IMR-90 (cell line): ENCODE measurements around the gene SP9. TPM values are rescaled to one million over a fixed set of nuclear protein-coding genes. Genes with fewer than 3 reads are reported as not detected.

Experiments
- ATAC-seq: fragments of 200-7000 bp; cut with Tn5 transposase; 2 replicates; pipeline ENCODE4 v1.9.1; 2020; ENCODE audit warnings: low read depth, mild to moderate bottlenecking, moderate library complexity
- BruUV-seq: library from RNA; stranded (reverse); fragments of 400-500 nt; replicated peaks from 2 replicates; lab custom pipeline; 2021; lab: Mats Ljungman, UMichigan
- CTCF ChIA-PET: fragments of 300-600 bp; formaldehyde crosslinking; extraction: SDS; loops from one replicate; lab custom pipeline; 2021; ENCODE audit warnings: antibody characterized with exemption; lab: Yijun Ruan, JAX
- POLR2A ChIA-PET: fragments of 300-600 bp; sonication (Branson Sonifier 250); formaldehyde crosslinking; loops from one replicate; lab custom pipeline; 2022; ENCODE audit warnings: antibody characterized with exemption; ENCODE audit not compliant: unreplicated experiment; lab: Charles Lee
- DNase-seq: peaks from one replicate; pipeline ENCODE4 v3.0.0; 2013
- H2AFZ ChIP-seq: replicated peaks from 2 replicates; pipeline ENCODE3; 2013; ENCODE audit warnings: low read length, mild to moderate bottlenecking; ENCODE audit not compliant: poor library complexity
- H2AK5ac ChIP-seq: 2 replicates; pipeline ENCODE4 v1.6.1; 2013; ENCODE audit warnings: low read depth, low read length, inconsistent platforms
- H2AK9ac ChIP-seq: replicated peaks from 2 replicates; pipeline ENCODE3; 2013; ENCODE audit warnings: mild to moderate bottlenecking, low read depth, low read length, moderate library complexity; ENCODE audit not compliant: poor library complexity
- H2BK120ac ChIP-seq: 2 replicates; pipeline ENCODE4 v1.6.1; 2013; ENCODE audit warnings: low read depth, low read length, inconsistent platforms
- H2BK15ac ChIP-seq: 3 replicates; pipeline ENCODE4 v1.6.1; 2013; ENCODE audit warnings: low read depth, low read length, inconsistent platforms
- H2BK20ac ChIP-seq: 2 replicates; pipeline ENCODE4 v1.6.1; 2013; ENCODE audit warnings: low read depth, mild to moderate bottlenecking, inconsistent platforms, low read length, moderate library complexity
- H2BK5ac ChIP-seq: 2 replicates; pipeline ENCODE4 v1.6.1; 2013; ENCODE audit warnings: mild to moderate bottlenecking, low read depth, low read length, inconsistent platforms; ENCODE audit not compliant: poor library complexity, severe bottlenecking
- H3K14ac ChIP-seq: replicated peaks from 2 replicates; pipeline ENCODE4 v1.6.1; 2013; ENCODE audit warnings: low read depth, low read length, inconsistent platforms
- H3K18ac ChIP-seq: 2 replicates; pipeline ENCODE4 v1.6.1; 2013; ENCODE audit warnings: low read depth, low read length, control low read depth
- H3K23ac ChIP-seq: 2 replicates; pipeline ENCODE4 v1.6.1; 2013; ENCODE audit warnings: low read depth, low read length, inconsistent platforms
- H3K27ac ChIP-seq: 2 replicates; pipeline ENCODE4 v1.5.1; 2013; ENCODE audit warnings: mild to moderate bottlenecking, control low read depth, low read length; ENCODE audit not compliant: insufficient read depth
- H3K27me3 ChIP-seq: 2 replicates; pipeline ENCODE4 v1.6.1; 2013; ENCODE audit warnings: low read length; ENCODE audit not compliant: control insufficient read depth, insufficient read depth
- H3K36me3 ChIP-seq: 2 replicates; pipeline ENCODE4 v1.6.1; 2013; ENCODE audit warnings: low read length, mixed read lengths; ENCODE audit not compliant: control insufficient read depth, insufficient read depth
- H3K4ac ChIP-seq: 2 replicates; pipeline ENCODE4 v1.6.1; 2013; ENCODE audit warnings: low read depth, low read length, inconsistent platforms
- H3K4me1 ChIP-seq: 2 replicates; pipeline ENCODE4 v1.6.1; 2013; ENCODE audit warnings: low read length, mixed read lengths; ENCODE audit not compliant: control insufficient read depth, insufficient read depth
- H3K4me2 ChIP-seq: 2 replicates; pipeline ENCODE4 v1.6.1; 2013; ENCODE audit warnings: low read depth, mild to moderate bottlenecking, control low read depth, low read length, moderate library complexity
- H3K4me3 ChIP-seq: 2 replicates; pipeline ENCODE4 v1.5.1; 2013; ENCODE audit warnings: low read depth, mild to moderate bottlenecking, control low read depth, low read length, moderate library complexity; ENCODE audit not compliant: insufficient read depth
- H3K56ac ChIP-seq: 2 replicates; pipeline ENCODE4 v1.6.1; 2013; ENCODE audit warnings: low read length, inconsistent platforms; ENCODE audit not compliant: insufficient read depth; ENCODE audit errors: extremely low read depth
- H3K79me1 ChIP-seq, 2 experiments: 2 replicates each; pipeline ENCODE4 v1.6.1; 2013; ENCODE audit warnings: low read length in 2 of 2, inconsistent platforms in 1 of 2, low read depth in 1 of 2
- H3K9ac ChIP-seq: 2 replicates; pipeline ENCODE4 v1.6.1; 2013; ENCODE audit warnings: low read depth, low read length, control low read depth
- H3K9me1 ChIP-seq: 2 replicates; pipeline ENCODE4 v1.6.1; 2013; ENCODE audit warnings: low read length, inconsistent platforms; ENCODE audit not compliant: insufficient read depth
- H3K9me3 ChIP-seq: 2 replicates; pipeline ENCODE4 v1.6.1; 2013; ENCODE audit warnings: low read length; ENCODE audit not compliant: control insufficient read depth, insufficient read depth
- H4K20me1 ChIP-seq: 2 replicates; pipeline ENCODE4 v1.6.1; 2013; ENCODE audit warnings: low read length, inconsistent platforms; ENCODE audit not compliant: insufficient read depth
- H4K5ac ChIP-seq: 2 replicates; pipeline ENCODE4 v1.6.1; 2013; ENCODE audit warnings: mild to moderate bottlenecking, low read depth, low read length, control low read depth
- H4K8ac ChIP-seq, 2 experiments: 2 replicates each; pipeline ENCODE4 v1.6.1; 2013; ENCODE audit warnings: low read depth in 2 of 2, low read length in 2 of 2, control low read depth in 1 of 2, inconsistent platforms in 1 of 2
- H4K91ac ChIP-seq: 2 replicates; pipeline ENCODE4 v1.6.1; 2013; ENCODE audit warnings: low read depth, low read length, inconsistent platforms; ENCODE audit not compliant: insufficient read depth
- CTCF ChIP-seq: conservative IDR thresholded peaks from 2 replicates; pipeline ENCODE4 v1.5.1; 2012; ENCODE audit warnings: mild to moderate bottlenecking, low read depth, low read length, improper control_type of control experiment
- MAZ ChIP-seq: IDR thresholded peaks from 2 replicates; pipeline ENCODE4 v1.6.1; 2012; ENCODE audit warnings: low read depth, mild to moderate bottlenecking, low read length, improper control_type of control experiment, moderate library complexity, borderline replicate concordance
- POLR2A ChIP-seq: IDR thresholded peaks from 2 replicates; pipeline ENCODE4 v1.6.1; 2012; ENCODE audit warnings: mild to moderate bottlenecking, low read depth, low read length
- SMC3 ChIP-seq: fragments of 150-350 bp; IDR thresholded peaks from 2 replicates; pipeline ENCODE4 v1.6.1; 2016; ENCODE audit warnings: low read depth, mild to moderate bottlenecking, antibody characterized with exemption, low read length, moderate library complexity
- WGBS, 2 experiments: methylation state at CpG; one replicate each; pipeline versions ENCODE4 v1.1.5 to v1.1.7; 2013; ENCODE audit warnings: missing lambda C conversion rate in 2 of 2; ENCODE audit not compliant: insufficient read length in 1 of 2; ENCODE audit errors: extremely low coverage in 2 of 2; 5-methylcytosine and 5-hydroxymethylcytosine counted together
- dilution Hi-C: fragments of 300-500 bp; cut with HindIII; formaldehyde crosslinking; loops from one replicate; pipeline ENCODE4 v1.14.3; 2018; ENCODE audit warnings: low sequenced_read_pairs; ENCODE audit not compliant: unreplicated experiment
- in situ Hi-C: fragments of 300-500 bp; cut with MboI; formaldehyde crosslinking; loops from 3 replicates; pipeline ENCODE4 v1.14.3; 2019; ENCODE audit warnings: low sequenced_read_pairs, inconsistent platforms, mixed read lengths
- intact Hi-C: fragments of 100-400 bp; cut with micrococcal nuclease; formaldehyde crosslinking; loops from 2 replicates; pipeline ENCODE4 v1.10.0; 2022
- polyA plus RNA-seq, 3 experiments: library from polyadenylated mRNA; depleted of rRNA; stranded (reverse); fragments of >200 nt; gene quantifications; 2 replicates each; pipeline ENCODE4 v1.2.3, GENCODE V29; 2012; ENCODE audit warnings: low replicate concordance in 1 of 3
- total RNA-seq: library from RNA; depleted of rRNA; stranded (reverse); fragments of >200 nt; gene quantifications from 2 replicates; pipeline ENCODE4 v1.2.3, GENCODE V29; 2012

The SP9 gene
- total and polyA plus RNA-seq, 2 of the 4 experiments (the other 2 are of a cell fraction), result not detected

GRCh38 chr2:174350018-174350417, 15.3 kb downstream of the SP9 start:
- no peak for TF ChIP-seq POLR2A
- no peak for TF ChIP-seq MAZ
- peak; percentile 25; the same call in 1 of the 2 replicates for TF ChIP-seq SMC3
- peak; percentile 42 for TF ChIP-seq CTCF
- Histone ChIP-seq H3K23ac (no peak overlapping the region), H3K27ac (no peak overlapping the region), H4K91ac (no peak overlapping the region), H2AK9ac (no peak overlapping the region), H3K14ac (no peak overlapping the region), H2AFZ (no peak overlapping the region), H3K27me3 (peaks cover 2% of the 10 kb centered on the region), H3K4me3 (no peak overlapping the region), H2AK5ac (no peak overlapping the region), H3K36me3 (peaks cover 4% of the 10 kb centered on the region; the same call in 1 of the 2 replicates), H3K9me1 (no peaks in the 10 kb centered on the region), H3K18ac (no peak overlapping the region), H2BK20ac (no peak overlapping the region), H2BK15ac (no peak overlapping the region), H3K9me3 (no peaks in the 10 kb centered on the region), H4K5ac (no peak overlapping the region), H3K4me1 (peaks cover 2% of the 10 kb centered on the region; the same call in 1 of the 2 replicates), H3K56ac (no peak overlapping the region), H3K79me1 (no peaks in the 10 kb centered on the region), H3K4me2 (no peak overlapping the region), H4K8ac (no peak overlapping the region), H3K4ac (no peak overlapping the region), H2BK120ac (no peak overlapping the region), H3K9ac (no peak overlapping the region), H4K20me1 (no peaks in the 10 kb centered on the region), H2BK5ac (no peak overlapping the region)
- peak; percentile 74 for ATAC-seq
- peak; percentile 22 for DNase-seq
- no CpG with 5 or more reads among the region's 2 CpGs for WGBS, 2 experiments
- dilution Hi-C loops, result no loop called here
- CTCF ChIA-PET, result interaction anchor here (1.2 to 1.5 kb wide), 3 partner anchors 9 to 947 kb away, joined by 4 to 12 read pairs (median 6); no protein-coding TSS in a partner anchor
- in situ Hi-C loops, result no loop called here
- BruUV-seq, result no TSS peak
- POLR2A ChIA-PET, result no interaction called here
- intact Hi-C loops, result no loop called here
